Mammary epithelial cell (primary cell): Measurements from ENCODE around the gene BRCA1.

ENCODE experiments used
- CTCF ChIP-seq, 2 donors: IDR thresholded peaks in 1 of 2; conservative IDR thresholded peaks in 1 of 2; 2 replicates each; pipeline ENCODE4 v1.5.1; 2011 to 2012; ENCODE audit warnings: inconsistent platforms in 2 of 2, low read length in 2 of 2, mild to moderate bottlenecking in 2 of 2, control low read depth in 1 of 2, low read depth in 1 of 2; ENCODE audit not compliant: insufficient read depth in 1 of 2; ENCODE audit errors: extremely low read depth in 1 of 2
- EZH2 ChIP-seq: IDR thresholded peaks from 2 replicates; pipeline ENCODE4 v1.6.1; 2012; ENCODE audit warnings: low read length, inconsistent platforms, borderline replicate concordance

GRCh38 chr17:43025290-43025657 is 99.9 kb downstream of the BRCA1 start:
- TF ChIP-seq CTCF (conservative IDR thresholded peaks at IDR 0.05 in 1 of 2, IDR thresholded peaks at IDR 0.05 in 1 of 2; ENCODE audit: extremely low read depth in 1 of 2, insufficient read depth in 1 of 2, low read depth in 1 of 2, low read length in 2 of 2) (no peak), EZH2 (no peak)
